Measurements from ENCODE around the gene RASSF7.

The RASSF7 gene

DNA sequence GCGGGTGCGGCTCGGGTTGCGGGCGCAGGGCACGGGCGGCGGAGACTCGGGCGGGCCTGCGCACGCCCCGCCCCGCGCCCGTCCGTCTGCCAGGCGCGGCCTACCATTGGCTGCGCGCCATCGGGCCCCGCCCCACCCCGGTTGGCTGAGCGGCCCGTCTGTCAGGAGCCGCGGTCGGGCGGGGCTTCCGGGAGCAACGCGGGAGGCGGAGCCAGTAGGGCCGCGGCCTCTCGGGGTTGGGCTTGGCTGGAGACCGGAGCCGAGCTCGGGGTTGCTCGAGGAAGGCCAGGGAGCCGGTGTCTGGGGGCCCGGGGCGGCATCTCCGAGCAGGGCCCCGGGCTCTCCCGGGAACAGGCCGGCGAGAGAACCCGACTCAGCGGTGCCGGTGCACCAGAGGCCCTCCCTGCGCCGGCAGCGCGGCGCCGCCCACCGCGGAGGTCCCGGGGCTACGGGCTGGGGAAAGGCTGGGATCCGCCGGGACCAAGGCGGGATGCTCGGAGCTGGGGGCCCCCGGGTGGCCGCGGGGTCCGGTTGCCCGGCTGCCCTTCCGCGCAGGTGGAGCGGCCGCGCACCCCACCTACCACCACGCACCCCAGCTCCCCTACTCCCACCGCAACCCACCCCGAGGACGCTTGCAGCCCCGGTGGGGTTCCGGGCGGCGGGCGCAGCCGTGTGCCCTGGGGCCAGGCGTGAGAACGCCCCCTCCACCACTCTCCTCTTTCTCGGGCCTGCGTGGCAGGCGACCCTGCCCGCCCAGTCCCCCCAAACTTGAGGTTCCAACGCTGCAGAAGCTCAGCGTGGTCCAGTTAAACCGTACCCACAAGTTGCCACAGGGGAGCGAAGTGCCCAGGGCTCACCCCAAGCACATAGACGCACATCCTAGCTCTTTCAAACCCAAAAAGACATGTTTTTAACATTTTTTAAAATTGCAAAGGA lies 25.0 kb upstream of the RASSF7 start, which contains the start of gene HRAS:
TSS of gene HRAS (minus strand) at position 58 of the 936 bp plus-strand sequence.
- peaks cover 29% of the 10 kb centered on the region for H3K4me1 ChIP-seq (ENCODE audit: low read depth, poor library complexity, severe bottlenecking)
- TF ChIP-seq, protein P1, sequence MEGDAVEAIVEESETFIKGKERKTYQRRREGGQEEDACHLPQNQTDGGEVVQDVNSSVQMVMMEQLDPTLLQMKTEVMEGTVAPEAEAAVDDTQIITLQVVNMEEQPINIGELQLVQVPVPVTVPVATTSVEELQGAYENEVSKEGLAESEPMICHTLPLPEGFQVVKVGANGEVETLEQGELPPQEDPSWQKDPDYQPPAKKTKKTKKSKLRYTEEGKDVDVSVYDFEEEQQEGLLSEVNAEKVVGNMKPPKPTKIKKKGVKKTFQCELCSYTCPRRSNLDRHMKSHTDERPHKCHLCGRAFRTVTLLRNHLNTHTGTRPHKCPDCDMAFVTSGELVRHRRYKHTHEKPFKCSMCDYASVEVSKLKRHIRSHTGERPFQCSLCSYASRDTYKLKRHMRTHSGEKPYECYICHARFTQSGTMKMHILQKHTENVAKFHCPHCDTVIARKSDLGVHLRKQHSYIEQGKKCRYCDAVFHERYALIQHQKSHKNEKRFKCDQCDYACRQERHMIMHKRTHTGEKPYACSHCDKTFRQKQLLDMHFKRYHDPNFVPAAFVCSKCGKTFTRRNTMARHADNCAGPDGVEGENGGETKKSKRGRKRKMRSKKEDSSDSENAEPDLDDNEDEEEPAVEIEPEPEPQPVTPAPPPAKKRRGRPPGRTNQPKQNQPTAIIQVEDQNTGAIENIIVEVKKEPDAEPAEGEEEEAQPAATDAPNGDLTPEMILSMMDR (conservative IDR thresholded peaks at IDR 0.05; ENCODE audit: low read depth, low read length), result no peak
- H3K27ac ChIP-seq, result peak within 1 kb of the TSS; percentile 85
- H3K4me3 ChIP-seq (IDR thresholded peaks at IDR 0.05; ENCODE audit: insufficient read depth, low read depth, low read length), result no peak within 1 kb of the TSS
- H3K9ac ChIP-seq, result peak within 1 kb of the TSS; percentile 84
- no peaks in the 10 kb centered on the region for H3K36me3 ChIP-seq (ENCODE audit: insufficient read depth)
- H3K27me3 ChIP-seq (ENCODE audit: insufficient read depth, low read depth), result no peaks in the 10 kb centered on the region
- no peaks in the 10 kb centered on the region for H4K20me1 ChIP-seq (ENCODE audit: insufficient read depth)
- peak within 1 kb of the TSS; percentile 85 for H3K4me2 ChIP-seq
- H3K79me2 ChIP-seq (ENCODE audit: insufficient read depth, low read depth), result peaks cover 4% of the 10 kb centered on the region; the same call in 1 of the 2 replicates
- peak within 1 kb of the TSS; percentile 83 for H2AFZ ChIP-seq (ENCODE audit: low read depth)

DNA sequence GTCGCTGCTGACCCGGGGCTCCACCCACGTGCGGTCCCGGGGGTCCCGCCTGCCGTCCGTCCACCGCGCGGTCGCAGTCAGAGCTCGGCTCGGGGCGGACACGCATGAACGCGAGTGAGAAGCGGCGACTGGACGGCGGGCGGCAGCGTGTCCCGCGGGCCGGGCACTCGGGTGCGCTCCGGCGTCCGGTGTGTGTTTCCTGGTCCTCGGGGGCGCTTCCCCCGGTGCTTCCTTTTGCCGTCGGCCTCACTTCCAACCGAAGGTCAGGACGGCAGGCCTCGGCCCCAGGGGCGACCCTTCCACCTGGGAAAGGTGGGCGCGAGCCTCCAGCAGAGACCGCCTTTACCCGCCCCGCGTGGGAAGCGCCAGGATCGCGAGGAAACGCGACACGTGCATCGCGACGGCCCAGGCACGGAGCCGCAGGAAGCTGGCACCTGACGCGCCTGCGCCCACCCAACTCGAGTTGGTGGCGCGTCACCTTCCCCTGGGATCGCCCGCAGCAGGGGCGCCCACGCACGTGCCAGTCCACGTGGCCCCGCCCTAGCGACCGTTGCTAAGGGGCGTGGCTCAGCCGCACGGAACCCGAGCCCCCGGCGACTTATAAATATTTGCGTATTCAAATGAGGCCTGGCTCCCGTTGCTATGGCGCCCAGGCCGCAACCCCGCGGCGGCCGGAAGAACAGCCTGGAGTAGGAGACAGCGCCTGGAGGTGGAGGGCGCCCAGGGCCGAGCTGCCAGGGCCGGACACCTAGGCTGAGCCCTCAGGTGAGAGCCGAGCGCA lies 23.7 kb upstream of the RASSF7 start, which contains the start of gene LRRC56:
TSS of gene LRRC56 (plus strand) at position 687 of the 781 bp plus-strand sequence. CDS start 3,158 bp downstream, outside the sequence.
- Histone ChIP-seq H4K20me1 (ENCODE audit: insufficient read depth) (no peaks in the 10 kb centered on the region), H2AFZ (ENCODE audit: low read depth) (peak within 1 kb of the TSS; percentile 83), H3K4me1 (ENCODE audit: low read depth, poor library complexity, severe bottlenecking) (peaks cover 29% of the 10 kb centered on the region), H3K27ac (peak within 1 kb of the TSS; percentile 85), H3K27me3 (ENCODE audit: insufficient read depth, low read depth) (no peaks in the 10 kb centered on the region), H3K36me3 (ENCODE audit: insufficient read depth) (no peaks in the 10 kb centered on the region), H3K9ac (peak within 1 kb of the TSS; percentile 84), H3K79me2 (ENCODE audit: insufficient read depth, low read depth) (peaks cover 4% of the 10 kb centered on the region; the same call in 1 of the 2 replicates), H3K4me3 (IDR thresholded peaks at IDR 0.05; ENCODE audit: insufficient read depth, low read depth, low read length) (no peak within 1 kb of the TSS), H3K4me2 (peak within 1 kb of the TSS; percentile 76)
- TF ChIP-seq, protein P1 (conservative IDR thresholded peaks at IDR 0.05; ENCODE audit: low read depth, low read length), result no peak

DNA sequence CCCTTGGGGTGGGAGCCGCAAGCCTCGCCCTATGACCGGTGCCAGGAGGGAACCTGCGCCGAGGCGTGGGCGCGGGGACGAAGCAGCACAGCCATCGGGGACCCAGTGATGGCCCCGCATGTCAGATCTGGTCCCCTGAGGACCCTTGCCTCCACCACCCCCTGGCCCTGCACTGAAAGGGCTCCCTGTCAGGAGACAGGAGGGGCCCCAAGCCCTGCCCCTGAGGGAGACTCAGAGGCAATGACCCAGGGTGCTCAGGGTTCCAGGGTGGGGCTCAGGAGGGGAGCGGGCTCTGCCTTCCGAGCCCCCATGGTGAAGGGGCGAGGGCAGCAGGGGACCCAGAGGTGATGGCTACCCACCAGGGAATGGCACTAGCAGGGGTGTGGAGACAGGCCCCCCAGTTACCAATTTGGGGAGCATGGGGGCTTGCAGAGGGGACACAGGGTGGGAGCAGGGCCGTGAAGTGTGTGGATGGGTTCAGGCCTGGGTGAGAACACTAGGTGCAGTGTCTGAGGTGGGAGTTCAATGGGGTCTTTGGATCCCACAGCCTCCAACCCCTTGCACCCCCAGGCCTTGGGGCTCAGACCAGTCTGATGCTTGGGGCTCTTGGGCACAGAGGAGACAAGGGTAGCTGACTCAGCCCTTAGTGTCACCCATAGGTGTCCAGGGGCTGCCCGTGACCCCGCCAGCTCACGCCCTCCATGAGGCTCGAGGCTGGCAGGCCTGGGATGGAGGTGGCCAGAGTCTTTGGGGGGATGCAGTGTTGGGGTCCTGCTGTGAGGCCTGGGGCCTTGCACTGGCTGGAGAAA lies 22.9 kb upstream of the RASSF7 start:
- peak overlapping the region; percentile 83 for H2AFZ ChIP-seq (ENCODE audit: low read depth)
- H3K36me3 ChIP-seq (ENCODE audit: insufficient read depth), result no peaks in the 10 kb centered on the region
- no peak overlapping the region for H3K4me3 ChIP-seq (IDR thresholded peaks at IDR 0.05; ENCODE audit: insufficient read depth, low read depth, low read length)
- H3K9ac ChIP-seq, result peak overlapping the region; percentile 84
- peak overlapping the region; percentile 85 for H3K27ac ChIP-seq
- peaks cover 4% of the 10 kb centered on the region; the same call in 1 of the 2 replicates for H3K79me2 ChIP-seq (ENCODE audit: insufficient read depth, low read depth)
- peaks cover 29% of the 10 kb centered on the region for H3K4me1 ChIP-seq (ENCODE audit: low read depth, poor library complexity, severe bottlenecking)
- H4K20me1 ChIP-seq (ENCODE audit: insufficient read depth), result no peaks in the 10 kb centered on the region
- H3K27me3 ChIP-seq (ENCODE audit: insufficient read depth, low read depth), result no peaks in the 10 kb centered on the region
- TF ChIP-seq, protein P1 (conservative IDR thresholded peaks at IDR 0.05; ENCODE audit: low read depth, low read length), result no peak
- H3K4me2 ChIP-seq, result peak overlapping the region; percentile 76
